Myocyte (in vitro differentiated cells): ENCODE results near the gene THADA. TPM values are rescaled to one million over a fixed set of nuclear protein-coding genes. Genes with fewer than 3 reads are reported as not detected.
A peak's percentile ranks its signal among the peaks of the same experiment; 100 is the strongest.
"Not testable (repeated sequence)": the region's sequence is repeated elsewhere in the genome, so short reads cannot be mapped to it uniquely, and the experiment has no call there.

Source experiments
- DNase-seq: peaks from one replicate; pipeline ENCODE4 v3.0.0-alpha.2; 2012; ENCODE audit warnings: low read depth
- total RNA-seq: library from RNA; depleted of rRNA; stranded (reverse); fragments of >200 nt; gene quantifications from 2 replicates; pipeline ENCODE4 v1.2.3, GENCODE V29; 2014

Gene THADA
- total RNA-seq, 1 donor from 2014 or later: 16.9 TPM

GRCh38 chr2:43192744-43193651, 402.8 kb downstream of the THADA start:
- peak; percentile 65 for DNase-seq

GRCh38 chr2:43191947-43192516, 403.8 kb downstream of the THADA start:
- DNase-seq: no peak

DNA sequence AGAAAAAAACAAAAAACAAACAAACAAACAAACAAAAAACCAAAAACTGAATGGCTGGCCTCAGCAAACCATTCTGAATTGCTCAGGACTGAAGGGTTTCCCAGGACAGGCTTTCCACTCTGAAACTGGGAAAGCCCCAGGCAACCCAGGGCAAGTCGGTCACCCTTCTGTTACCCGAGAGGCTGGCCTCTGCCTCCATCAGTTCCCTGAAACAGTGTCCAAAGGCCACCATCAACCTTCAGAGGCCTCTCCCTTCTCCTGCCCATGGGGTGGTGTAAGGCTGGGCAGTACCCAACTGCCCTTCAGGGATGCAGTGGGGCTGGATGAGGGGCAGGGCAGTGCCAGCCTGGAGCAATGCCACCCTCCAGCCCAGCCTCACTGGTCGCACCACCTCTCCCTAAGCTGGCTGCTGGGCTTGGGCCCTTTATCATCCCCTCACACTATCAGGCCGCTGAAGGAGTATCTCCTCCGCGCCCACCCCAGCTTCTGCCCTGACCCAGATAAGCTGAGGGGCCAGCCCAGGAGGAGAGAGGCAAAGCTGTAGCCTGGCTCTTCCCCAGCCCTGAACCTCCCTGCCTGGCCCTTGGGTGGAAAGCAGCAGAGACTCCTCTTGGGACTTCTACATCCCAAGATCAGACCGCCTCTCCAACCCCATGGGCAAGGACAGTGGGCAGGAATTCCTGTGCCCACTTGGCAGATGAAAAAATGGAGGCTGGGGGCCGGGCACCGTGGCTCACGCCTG, 405.4 kb downstream of the THADA start:
- no peak for DNase-seq

DNA sequence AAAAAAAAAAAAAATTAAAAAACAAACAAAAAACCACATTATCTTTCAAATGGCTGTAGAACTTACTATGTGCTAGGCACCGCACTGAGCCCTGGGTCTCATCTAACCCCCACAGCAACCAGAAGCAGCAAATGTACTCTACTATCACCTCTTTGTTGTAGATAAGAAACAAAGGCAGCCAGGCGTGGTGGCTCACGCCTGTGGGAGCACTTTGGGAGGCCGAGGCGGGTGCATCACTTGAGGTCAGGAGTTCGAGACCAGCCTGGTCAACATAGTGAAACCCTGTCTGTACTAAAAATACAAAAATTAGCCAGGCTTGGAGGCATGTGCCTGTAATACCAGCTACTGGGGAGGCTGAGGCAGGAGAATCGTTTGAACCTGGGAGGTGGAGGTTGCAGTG, 406.0 kb downstream of the THADA start:
- not testable (repeated sequence) for DNase-seq

- no peak for DNase-seq
These were observed 407.1 kb downstream of the THADA start for GRCh38 chr2:43188561-43189386.

DNA sequence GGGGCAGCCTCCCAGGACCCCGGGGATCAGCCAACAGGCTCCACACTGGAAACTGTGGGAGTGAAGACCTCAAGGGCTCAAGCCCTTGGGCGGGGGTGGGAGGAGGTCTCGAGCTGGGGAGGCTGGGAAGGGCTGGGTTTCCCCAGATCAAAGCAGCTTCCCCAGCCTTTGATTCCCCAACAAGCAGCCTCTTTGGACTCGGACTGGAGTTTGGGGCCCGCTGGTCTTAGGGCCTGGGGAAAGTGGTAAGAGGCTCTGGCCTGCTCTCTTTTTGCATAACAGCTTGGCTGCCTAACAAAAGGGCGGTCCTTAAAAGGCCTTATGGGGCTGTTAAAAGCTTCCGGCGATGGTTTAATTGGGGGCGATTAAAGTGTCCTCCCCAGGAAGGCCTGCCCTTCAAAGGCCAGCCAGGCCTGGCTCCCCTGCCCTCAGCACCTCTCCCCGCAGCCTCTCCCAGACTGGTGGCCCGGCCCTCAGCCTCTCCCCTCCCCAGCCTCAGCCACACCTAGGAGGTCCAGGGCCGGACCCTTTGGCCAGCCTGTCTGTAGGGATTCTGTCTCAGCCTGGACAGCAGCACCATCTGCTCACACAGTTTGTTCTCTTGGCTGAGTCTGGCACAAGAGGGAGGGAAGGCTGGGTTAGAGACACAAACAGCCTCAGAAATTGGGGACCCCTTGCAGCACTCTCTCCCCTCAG, 409.0 kb downstream of the THADA start:
- no peak for DNase-seq

GRCh38 chr2:43186321-43186678, 409.5 kb downstream of the THADA start:
- DNase-seq: no peak

DNA sequence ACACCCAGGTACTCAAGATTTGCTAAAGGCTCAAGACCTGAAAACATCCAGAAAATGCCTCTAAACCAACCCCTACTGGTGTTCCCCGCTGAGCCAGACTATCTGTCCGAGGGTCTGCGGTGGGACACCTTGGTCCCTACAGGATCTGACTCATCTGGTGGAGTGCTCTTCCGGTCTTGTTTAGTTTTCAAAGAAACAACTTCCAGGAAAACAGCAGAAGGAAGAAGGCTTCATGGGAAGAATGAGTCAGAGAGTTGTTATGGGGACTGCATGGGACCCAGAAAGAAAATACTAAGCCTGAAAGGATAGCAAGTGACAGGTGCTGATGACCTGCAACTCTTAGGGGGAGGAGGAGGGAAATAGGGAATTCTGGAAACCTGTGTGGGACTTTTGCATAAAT, 410.7 kb downstream of the THADA start:
- DNase-seq: peak; percentile 31

DNA sequence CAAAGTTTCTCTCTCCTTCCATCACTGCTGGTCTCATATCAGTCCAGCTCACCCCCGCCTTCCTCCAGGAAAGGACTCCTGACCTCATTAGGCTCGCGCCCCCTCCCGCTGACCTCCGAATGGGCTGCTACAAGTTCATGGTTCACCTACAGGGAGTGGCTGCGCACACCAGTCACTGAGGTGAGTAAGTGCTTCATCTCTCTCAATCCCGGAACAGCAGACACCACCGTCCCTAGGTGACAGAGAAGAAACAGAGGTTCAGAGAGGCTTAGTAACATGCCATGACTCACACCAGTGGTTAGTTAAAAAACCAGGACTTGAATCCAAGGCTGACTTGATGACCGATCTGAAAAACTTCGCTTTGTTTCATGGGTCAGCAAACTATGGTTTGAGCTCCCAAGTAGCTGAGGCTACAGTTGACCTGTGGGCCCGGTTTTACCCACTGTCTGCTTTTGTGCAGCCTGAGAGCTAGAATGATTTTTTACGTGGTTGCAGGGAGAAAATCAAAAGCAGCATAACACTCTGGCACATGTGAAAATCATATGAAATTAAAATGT, 411.4 kb downstream of the THADA start:
- DNase-seq: no peak

DNA sequence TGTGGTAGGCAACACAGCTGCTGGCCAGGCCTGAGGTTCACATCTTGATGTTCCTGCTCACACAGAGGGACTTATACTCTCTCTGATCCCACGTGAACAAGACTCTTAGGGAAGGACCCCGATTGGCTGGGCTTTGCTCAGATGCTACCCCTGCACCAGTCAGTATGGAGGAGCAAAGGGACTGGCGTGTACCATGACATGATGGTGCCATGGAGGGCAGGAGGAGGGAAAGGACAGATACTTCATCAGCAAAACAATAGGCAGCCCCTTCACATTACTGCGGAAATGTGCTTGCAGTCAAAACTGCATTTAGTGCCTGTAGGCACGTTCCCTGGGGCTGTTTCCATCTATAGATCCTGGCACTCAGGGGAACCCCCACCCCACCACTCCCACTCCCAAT, 412.1 kb downstream of the THADA start:
- DNase-seq: no peak

- no peak for DNase-seq
These were observed 414.9 kb downstream of the THADA start for GRCh38 chr2:43180897-43181296.

Other genes with a start within 250 kb of the THADA start
- 0.24 and 1.1 TPM in 2 replicates for gene PLEKHH2, start 41.2 kb upstream of the THADA start, total RNA-seq
- 0.24 TPM in 1 of 2 replicates, not detected in the other for gene C1GALT1C1L, start 80.4 kb upstream of the THADA start, total RNA-seq
- 24.7 and 29.0 TPM in 2 replicates for gene DYNC2LI1, start 178.0 kb upstream of the THADA start, total RNA-seq
- not detected in 2 replicates for gene ABCG5, start 242.8 kb upstream of the THADA start, total RNA-seq
- gene ABCG8, start 242.9 kb upstream of the THADA start, total RNA-seq: not detected in 2 replicates